Endothelial cell of umbilical vein (primary cell): Measurements from ENCODE around the gene KCNQ5. TPM values are rescaled to one million over a fixed set of nuclear protein-coding genes. Genes with fewer than 3 reads are reported as not detected.

Experiments used
- BruUV-seq: library from RNA; stranded (reverse); fragments of 400-500 nt; replicated peaks from 2 replicates; lab custom pipeline; 2021; lab: Mats Ljungman, UMichigan
- CTCF ChIA-PET: fragments of 300-600, 350-600 bp; sonication (Branson Sonifier 250); formaldehyde crosslinking; loops from one replicate; lab custom pipeline; 2021; ENCODE audit warnings: antibody characterized with exemption, inconsistent platforms; lab: Charles Lee
- POLR2A ChIA-PET: fragments of 300-600, 350-600 bp; sonication (Branson Sonifier 250); formaldehyde crosslinking; loops from one replicate; lab custom pipeline; 2021; ENCODE audit warnings: antibody characterized with exemption, inconsistent platforms; lab: Charles Lee
- DNase-seq: peaks from one replicate; pipeline ENCODE4 v3.0.0-alpha.2; 2011; ENCODE audit warnings: low read depth, low spot score
- FAIRE-seq: peaks from 2 replicates; lab custom pipeline; 2011; peaks lifted over from hg19 to GRCh38; lab: Jason Lieb, UNC
- H2AFZ ChIP-seq: 2 replicates; pipeline ENCODE4 v1.6.0; 2012; ENCODE audit warnings: low read depth, low read length, control low read depth, inconsistent platforms
- H3K27ac ChIP-seq: 2 replicates; pipeline ENCODE4 v1.5.1; 2011; ENCODE audit warnings: low read depth, mild to moderate bottlenecking, control low read depth, low read length, moderate library complexity; ENCODE audit not compliant: insufficient read depth
- H3K27me3 ChIP-seq, 2 experiments: 2 replicates each; pipeline versions ENCODE4 v1.6.0 to v1.6.1; 2011; ENCODE audit warnings: low read length in 2 of 2, mixed read lengths in 1 of 2; ENCODE audit not compliant: control insufficient read depth in 2 of 2, insufficient read depth in 2 of 2
- H3K36me3 ChIP-seq, 2 experiments: 2 replicates in 1 of 2; 3 replicates in 1 of 2; pipeline ENCODE4 v1.5.1; 2011; ENCODE audit warnings: low read length in 2 of 2, mild to moderate bottlenecking in 1 of 2, moderate library complexity in 1 of 2; ENCODE audit not compliant: control insufficient read depth in 2 of 2, insufficient read depth in 2 of 2; ENCODE audit errors: extremely low read depth in 1 of 2
- H3K4me1 ChIP-seq: 3 replicates; pipeline ENCODE4 v1.5.1; 2011; ENCODE audit warnings: mild to moderate bottlenecking, low read length; ENCODE audit not compliant: control insufficient read depth, insufficient read depth; ENCODE audit errors: extremely low read depth
- H3K4me2 ChIP-seq: 2 replicates; pipeline ENCODE4 v1.6.1; 2011; ENCODE audit warnings: low read length, control low read depth, mixed read lengths; ENCODE audit not compliant: insufficient read depth
- H3K4me3 ChIP-seq, 3 experiments: fragments of 200-600 bp in 1 of 3; sonication (generic), shearing (Covaris generic) in 1 of 3; replicated peaks in 1 of 3; 2 replicates each; pipeline ENCODE4 v1.5.1; 2011 to 2016; ENCODE audit warnings: control low read depth in 3 of 3, low read length in 3 of 3, mild to moderate bottlenecking in 2 of 3, inconsistent platforms in 1 of 3, low read depth in 1 of 3, moderate library complexity in 1 of 3; ENCODE audit not compliant: insufficient read depth in 1 of 3
- H3K79me2 ChIP-seq: 2 replicates; pipeline ENCODE4 v1.6.0; 2012; ENCODE audit warnings: low read length, inconsistent platforms; ENCODE audit not compliant: control insufficient read depth, insufficient read depth
- H3K9ac ChIP-seq: replicated peaks from 2 replicates; pipeline ENCODE3; 2011; ENCODE audit warnings: low read length, control low read depth; ENCODE audit not compliant: insufficient read depth; ENCODE audit errors: extremely low read depth
- H3K9me1 ChIP-seq: replicated peaks from 3 replicates; pipeline ENCODE4 v1.6.0; 2011; ENCODE audit warnings: mild to moderate bottlenecking, low read length; ENCODE audit not compliant: control insufficient read depth, insufficient read depth; ENCODE audit errors: extremely low read depth
- H3K9me3 ChIP-seq: replicated peaks from 2 replicates; pipeline ENCODE4 v1.5.1; 2012; ENCODE audit warnings: low read length, inconsistent platforms; ENCODE audit not compliant: control insufficient read depth, insufficient read depth
- H4K20me1 ChIP-seq: replicated peaks from 2 replicates; pipeline ENCODE3; 2011; ENCODE audit warnings: mild to moderate bottlenecking, low read length; ENCODE audit not compliant: control insufficient read depth, insufficient read depth; ENCODE audit errors: extremely low read depth
- CTCF ChIP-seq, 2 donors: IDR thresholded peaks; 1 replicate in 1 of 2; 2 replicates in 1 of 2; pipeline ENCODE4 v1.5.1; 2011; ENCODE audit warnings: low read length in 2 of 2, mild to moderate bottlenecking in 2 of 2, moderate library complexity in 2 of 2, control low read depth in 1 of 2, inconsistent platforms in 1 of 2, low read depth in 1 of 2; ENCODE audit not compliant: insufficient read depth in 1 of 2; ENCODE audit errors: extremely low read depth in 1 of 2
- EZH2 ChIP-seq: IDR thresholded peaks from 2 replicates; pipeline ENCODE4 v1.6.1; 2012; ENCODE audit warnings: borderline replicate concordance, low read depth, mild to moderate bottlenecking, moderate library complexity, low read length, inconsistent platforms; ENCODE audit not compliant: severe bottlenecking
- FOS ChIP-seq: IDR thresholded peaks from 2 replicates; pipeline ENCODE4 v1.6.1; 2011; ENCODE audit warnings: mild to moderate bottlenecking, low read length, moderate library complexity, borderline replicate concordance; ENCODE audit not compliant: insufficient read depth
- GATA2 ChIP-seq: IDR thresholded peaks from 2 replicates; pipeline ENCODE4 v1.7.0; 2011; ENCODE audit warnings: low read depth, mild to moderate bottlenecking, moderate library complexity, mixed read lengths, low read length; ENCODE audit not compliant: insufficient read length, insufficient read depth
- JUN ChIP-seq: IDR thresholded peaks from 2 replicates; pipeline ENCODE4 v1.6.1; 2011; ENCODE audit warnings: borderline replicate concordance, low read depth; ENCODE audit not compliant: insufficient read length, insufficient read depth
- MAX ChIP-seq: IDR thresholded peaks from 2 replicates; pipeline ENCODE4 v1.6.1; 2011; ENCODE audit not compliant: insufficient read depth, insufficient read length
- MYC ChIP-seq: IDR thresholded peaks from one replicate; pipeline ENCODE4 v1.6.1; 2011; ENCODE audit warnings: mild to moderate bottlenecking, low read depth, low read length
- POLR2A ChIP-seq: IDR thresholded peaks from 2 replicates; pipeline ENCODE4 v1.6.1; 2012; ENCODE audit warnings: low read depth, mild to moderate bottlenecking, control low read depth, low read length
- POLR2AphosphoS5 ChIP-seq: IDR thresholded peaks from 2 replicates; pipeline ENCODE4 v1.6.1; 2012; ENCODE audit warnings: low read depth, mild to moderate bottlenecking, control low read depth, low read length, moderate library complexity; ENCODE audit not compliant: insufficient read depth
- dilution Hi-C: fragments of 300-500 bp; cut with MboI; formaldehyde crosslinking; loops from one replicate; pipeline ENCODE4 v1.15.0; 2019; ENCODE audit warnings: low sequenced_read_pairs; ENCODE audit not compliant: extremely low pct_ligation_motif_present
- intact Hi-C: fragments of 100-400 bp; cut with micrococcal nuclease; formaldehyde crosslinking; loops from one replicate; pipeline ENCODE4 v1.10.0; 2022
- polyA plus RNA-seq, 4 experiments: library from polyadenylated mRNA; depleted of rRNA in 3 of 4; stranded (reverse) in 3 of 4; unstranded in 1 of 4; fragments of >200 nt; gene quantifications; 2 replicates each; pipeline versions ENCODE4 v1.2.1 to v1.2.3, GENCODE V29; 2011 to 2012; ENCODE audit warnings: missing spikeins in 1 of 4
- total RNA-seq: library from RNA; stranded (reverse); gene quantifications from 2 replicates; pipeline ENCODE4 v1.2.3, GENCODE V29; 2021

The KCNQ5 gene
- total and polyA plus RNA-seq, 2 donors (not counting 3 experiments of a cell fraction or from before 2014, with no cell fraction given) = 0.22 TPM; not detected in 1

GRCh38 chr6:73200247-73200646 lies 578.4 kb downstream of the KCNQ5 start:
- Histone ChIP-seq H4K20me1 (no peaks in the 10 kb centered on the region), H2AFZ (no peak overlapping the region), H3K4me2 (no peak overlapping the region), H3K9me3 (no peaks in the 10 kb centered on the region), H3K27me3 (peaks cover 0 to 2% of the 10 kb centered on the region in 2 experiments), H3K27ac (no peak overlapping the region), H3K9me1 (no peaks in the 10 kb centered on the region), H3K79me2 (no peaks in the 10 kb centered on the region), H3K36me3 (no peaks in the 10 kb centered on the region), H3K4me1 (no peaks in the 10 kb centered on the region), H3K4me3 (no peak overlapping the region), H3K9ac (no peak overlapping the region)
- FAIRE-seq (no peak), DNase-seq (no peak)
- TF ChIP-seq MYC (no peak), FOS (no peak), CTCF (IDR thresholded peaks at IDR 0.05; ENCODE audit: extremely low read depth in 1 of 2, insufficient read depth in 1 of 2, low read depth in 1 of 2, low read length in 2 of 2) (no peak), POLR2AphosphoS5 (no peak), POLR2A (no peak), GATA2 (no peak), JUN (no peak), MAX (no peak), EZH2 (no peak)
- BruUV-seq = no TSS peak
- dilution Hi-C loops = no loop called here
- CTCF ChIA-PET = interaction anchor here (0.9 kb wide), 1 partner anchor 11 kb away, joined by 5 read pairs; no protein-coding TSS in a partner anchor
- intact Hi-C loops = no loop called here
- POLR2A ChIA-PET = no interaction called here
